AG09319 (cell line): Measurements from ENCODE around the gene MMP19.
A peak's percentile ranks its signal among the peaks of the same experiment; 100 is the strongest.

Experiments
- DNase-seq: peaks from one replicate; pipeline ENCODE4 v3.0.0-alpha.2; 2010; ENCODE audit warnings: low read depth; ENCODE audit errors: extremely low read depth
- CTCF ChIP-seq: IDR thresholded peaks from 2 replicates; pipeline ENCODE4 v1.5.1; 2011; ENCODE audit warnings: low read depth, mild to moderate bottlenecking, inconsistent platforms, low read length, moderate library complexity

The MMP19 gene

GRCh38 chr12:55809274-55809673 lies 33.5 kb downstream of the MMP19 start:
- TF ChIP-seq CTCF: no peak
- no peak for DNase-seq

GRCh38 chr12:55806982-55807381 lies 35.8 kb downstream of the MMP19 start:
- no peak for TF ChIP-seq CTCF
- no peak for DNase-seq

GRCh38 chr12:55797550-55797949 lies 45.2 kb downstream of the MMP19 start:
- no peak for DNase-seq
- no peak for TF ChIP-seq CTCF

GRCh38 chr12:55797068-55797467 lies 45.7 kb downstream of the MMP19 start:
- peak; percentile 49 for TF ChIP-seq CTCF
- DNase-seq: no peak

- DNase-seq: no peak
- TF ChIP-seq CTCF: no peak
Observed at GRCh38 chr12:55795950-55796349, 46.8 kb downstream of the MMP19 start.

GRCh38 chr12:55789893-55790292 lies 52.8 kb downstream of the MMP19 start:
- TF ChIP-seq CTCF: no peak
- no peak for DNase-seq

- no peak for DNase-seq
- TF ChIP-seq CTCF: no peak
Observed at GRCh38 chr12:55789171-55789570, 53.6 kb downstream of the MMP19 start.
